BLaER1 treated with 17β-estradiol and CSF1 and Interleukin-3, amounts not matched to agents 10 nM and 100 nM (cell line): ENCODE data around the gene PHOX2B.

Experiments used
- H3K27ac ChIP-seq, 11 experiments: shearing (Covaris generic); formaldehyde crosslinking; 2 replicates each; pipeline ENCODE4 v1.8.1; 2022
- H3K27me3 ChIP-seq, 11 experiments: shearing (Covaris generic); formaldehyde crosslinking; 2 replicates each; pipeline ENCODE4 v1.8.1; 2022
- H3K36me3 ChIP-seq, 11 experiments: shearing (Covaris generic); formaldehyde crosslinking; 2 replicates each; pipeline ENCODE4 v1.8.1; 2022
- H3K4me1 ChIP-seq, 10 experiments: shearing (Covaris generic); formaldehyde crosslinking; 2 replicates each; pipeline ENCODE4 v1.8.1; 2022
- H3K4me2 ChIP-seq, 11 experiments: shearing (Covaris generic); formaldehyde crosslinking; 2 replicates each; pipeline ENCODE4 v1.8.1; 2022
- H3K4me3 ChIP-seq, 10 experiments: shearing (Covaris generic); formaldehyde crosslinking; 2 replicates each; pipeline ENCODE4 v1.8.1; 2022
- H3K9ac ChIP-seq, 11 experiments: shearing (Covaris generic); formaldehyde crosslinking; 2 replicates each; pipeline ENCODE4 v1.8.1; 2022
- H3K9me3 ChIP-seq, 11 experiments: shearing (Covaris generic); formaldehyde crosslinking; replicated peaks in 1 of 11; 2 replicates each; pipeline ENCODE4 v1.8.1; 2022
- H4K20me1 ChIP-seq, 11 experiments: shearing (Covaris generic); formaldehyde crosslinking; 2 replicates each; pipeline ENCODE4 v1.8.1; 2022
- Cebpa-rat ChIP-seq, 11 experiments: shearing (Covaris generic); IDR thresholded peaks; 2 replicates each; pipeline ENCODE4 v1.8.1; 2022

Gene PHOX2B

DNA sequence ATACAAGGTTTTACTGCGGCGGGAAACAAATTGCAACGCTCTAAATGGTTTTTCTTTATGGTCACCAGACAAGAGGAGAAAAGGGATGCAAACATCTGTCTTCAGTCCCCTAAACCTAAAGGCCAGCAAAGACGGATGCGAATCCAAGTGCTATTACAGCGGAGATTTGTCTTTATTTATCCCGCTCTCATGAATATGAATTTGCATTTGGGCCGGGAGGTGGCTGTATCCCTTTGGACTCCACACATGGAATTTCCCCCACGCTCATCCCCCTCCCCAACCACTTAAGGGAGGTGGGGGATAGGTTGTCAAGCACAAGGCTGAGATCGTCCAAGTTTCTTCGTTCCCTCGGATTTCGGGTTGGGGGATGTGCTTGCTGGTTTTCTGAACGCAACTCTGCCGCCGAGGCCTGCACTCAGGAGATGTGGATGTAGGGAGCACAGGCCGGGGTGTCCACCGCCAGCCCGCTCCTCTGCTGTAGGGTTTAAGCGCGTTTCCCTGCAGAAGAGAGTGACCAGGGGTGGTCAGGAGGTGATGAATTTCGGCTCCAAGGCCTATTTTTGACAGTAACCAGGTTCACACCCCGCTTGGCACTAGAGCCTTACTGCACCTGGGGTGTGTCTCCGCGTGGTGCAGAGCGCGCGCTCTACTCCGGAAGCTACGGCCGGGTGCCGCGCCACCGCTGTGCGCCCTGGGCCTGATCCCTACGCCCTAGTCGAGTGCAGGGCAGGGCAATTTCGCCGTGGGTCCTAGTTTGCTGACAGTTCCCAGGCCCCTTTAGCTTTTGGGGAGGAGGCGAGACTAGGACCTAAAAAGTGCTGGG lies 2.3 kb upstream of the PHOX2B start:
- Histone ChIP-seq H3K4me2 (no peak overlapping the region), H3K4me1 (peaks cover 17 to 31% (median 28%) of the 10 kb centered on the region in 10 experiments), H3K9ac (no peak overlapping the region), H3K9me3 (peaks cover 51 to 64% (median 58%) of the 10 kb centered on the region in 11 experiments), H4K20me1 (no peaks in the 10 kb centered on the region), H3K27ac (no peak overlapping the region), H3K4me3 (no peak overlapping the region; a peak in 1 of 20 replicates), H3K27me3 (peaks cover 12 to 38% (median 35%) of the 10 kb centered on the region in 11 experiments; a peak in 20 of 22 replicates), H3K36me3 (no peaks in the 10 kb centered on the region)
- no peak for TF ChIP-seq Cebpa-rat (IDR thresholded peaks at IDR 0.05)

GRCh38 chr4:41750121-41750625 lies 1.6 kb upstream of the PHOX2B start:
- H3K36me3 ChIP-seq: no peaks in the 10 kb centered on the region
- no peak for TF ChIP-seq Cebpa-rat (IDR thresholded peaks at IDR 0.05)
- peaks cover 12 to 38% (median 35%) of the 10 kb centered on the region in 11 experiments; a peak in 20 of 22 replicates for H3K27me3 ChIP-seq
- peaks cover 15 to 26% (median 24%) of the 10 kb centered on the region in 10 experiments for H3K4me1 ChIP-seq
- H3K4me3 ChIP-seq: no peak overlapping the region
- no peak overlapping the region for H3K27ac ChIP-seq
- no peaks in the 10 kb centered on the region for H4K20me1 ChIP-seq
- no peak overlapping the region for H3K9ac ChIP-seq
- no peak overlapping the region for H3K4me2 ChIP-seq
- peaks cover 57 to 71% (median 64%) of the 10 kb centered on the region in 11 experiments for H3K9me3 ChIP-seq

DNA sequence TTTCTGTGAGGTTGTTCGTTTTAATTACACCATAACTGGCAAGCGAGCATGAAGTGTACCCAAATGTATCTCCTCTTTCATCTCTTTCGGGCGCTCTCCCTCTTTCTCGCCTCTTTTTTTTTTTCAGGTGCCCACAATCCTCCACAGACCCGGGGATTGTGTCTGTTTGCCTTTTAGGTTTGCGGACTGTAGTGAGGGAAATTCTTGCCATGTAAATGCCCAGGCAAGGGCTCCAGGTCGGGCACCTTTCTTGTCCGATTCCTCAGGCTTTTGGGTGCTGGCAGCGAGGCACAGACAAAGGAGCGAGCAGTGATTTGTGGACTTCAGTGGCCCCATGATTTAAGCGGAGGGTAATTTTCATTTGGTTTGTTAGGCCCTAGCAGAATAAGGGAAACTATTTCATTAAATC lies 1.1 kb upstream of the PHOX2B start:
- H3K4me3 ChIP-seq: no peak overlapping the region
- no peak for TF ChIP-seq Cebpa-rat (IDR thresholded peaks at IDR 0.05)
- peaks cover 63 to 76% (median 70%) of the 10 kb centered on the region in 11 experiments for H3K9me3 ChIP-seq

DNA sequence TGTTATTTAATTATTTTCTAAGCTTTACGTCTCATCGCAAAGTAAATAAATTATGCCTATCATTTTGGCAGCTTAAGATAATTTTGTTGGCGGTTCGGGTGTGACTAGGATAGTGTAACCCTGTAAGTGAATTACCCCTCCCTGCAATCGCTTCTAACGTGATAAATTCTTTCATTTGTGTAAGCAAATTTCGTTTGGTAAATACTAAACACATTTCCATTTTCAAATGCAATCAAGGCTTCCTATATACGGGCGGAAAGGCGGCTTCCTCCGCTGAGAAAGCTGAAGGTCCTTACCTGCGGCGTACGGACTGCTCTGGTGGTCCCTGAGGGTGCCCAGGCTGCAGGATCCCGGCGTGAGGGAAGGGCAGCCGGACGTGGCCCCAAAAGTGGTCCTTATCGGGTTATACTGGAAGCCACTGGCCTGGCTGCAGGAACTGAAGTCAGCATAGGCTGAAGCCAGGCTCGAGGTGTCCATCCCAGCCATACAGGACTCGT lies 403 bp downstream of the PHOX2B start:
- Histone ChIP-seq H3K4me1 (peaks cover 0 to 5% (median 3%) of the 10 kb centered on the region in 10 experiments; a peak in 11 of 20 replicates), H3K27me3 (peaks cover 12 to 38% (median 35%) of the 10 kb centered on the region in 11 experiments; a peak in 20 of 22 replicates), H3K9me3 (peaks cover 65 to 81% (median 72%) of the 10 kb centered on the region in 11 experiments), H3K4me3 (no peak overlapping the region), H4K20me1 (no peaks in the 10 kb centered on the region), H3K4me2 (no peak overlapping the region), H3K36me3 (no peaks in the 10 kb centered on the region), H3K27ac (no peak overlapping the region), H3K9ac (no peak overlapping the region)
- TF ChIP-seq Cebpa-rat (IDR thresholded peaks at IDR 0.05): no peak

More for the DNA sequence above, 1.1 kb upstream of the PHOX2B start:
- H4K20me1 ChIP-seq: no peaks in the 10 kb centered on the region
- no peaks in the 10 kb centered on the region for H3K36me3 ChIP-seq
- H3K4me2 ChIP-seq: peak overlapping the region in 1 of 11 experiments; percentile 6; a peak in 2 of 22 replicates
- H3K9ac ChIP-seq: no peak overlapping the region
- peaks cover 12 to 38% (median 35%) of the 10 kb centered on the region in 11 experiments; a peak in 20 of 22 replicates for H3K27me3 ChIP-seq
- H3K27ac ChIP-seq: no peak overlapping the region
- peaks cover 9 to 20% (median 18%) of the 10 kb centered on the region in 10 experiments for H3K4me1 ChIP-seq

DNA sequence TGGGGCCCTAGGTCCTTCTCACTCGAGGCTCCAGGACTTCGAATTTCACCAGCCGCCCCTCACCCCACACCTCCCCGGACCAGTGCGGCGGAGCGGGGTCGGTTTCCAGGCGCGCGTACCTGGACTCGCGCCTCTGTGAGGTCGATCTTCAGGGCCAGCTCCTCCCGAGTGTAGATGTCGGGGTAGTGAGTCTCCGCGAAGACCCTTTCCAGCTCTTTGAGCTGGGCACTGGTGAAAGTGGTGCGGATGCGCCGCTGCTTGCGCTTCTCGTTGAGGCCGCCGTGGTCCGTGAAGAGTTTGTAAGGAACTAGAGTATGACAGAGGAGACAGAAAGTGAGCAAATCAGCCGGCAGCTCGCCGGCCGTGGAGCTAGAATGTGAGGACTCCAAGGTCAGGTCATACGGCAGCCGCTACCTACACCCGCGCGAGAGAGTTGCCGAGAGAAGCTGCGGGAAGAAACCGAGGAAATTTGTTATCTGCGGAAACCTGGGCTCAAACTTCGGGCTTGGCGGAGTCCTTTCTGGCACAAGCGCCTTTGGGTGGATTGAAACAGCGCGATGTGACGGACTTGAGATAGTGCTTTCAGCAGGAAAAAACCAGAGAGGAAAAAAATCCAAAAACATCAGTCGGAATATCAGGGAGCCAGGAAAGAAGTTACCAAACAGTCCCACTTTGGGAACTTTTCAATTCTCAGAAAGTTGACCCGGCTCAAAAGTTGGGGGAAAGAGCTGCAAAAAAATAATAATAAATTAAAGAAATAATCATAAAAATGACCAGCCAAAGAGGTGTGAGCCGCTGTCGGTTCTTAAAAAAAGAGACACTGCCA lies 1.1 kb downstream of the PHOX2B start:
- H3K27me3 ChIP-seq: peaks cover 12 to 38% (median 35%) of the 10 kb centered on the region in 11 experiments; a peak in 20 of 22 replicates
- H3K27ac ChIP-seq: no peak overlapping the region
- no peaks in the 10 kb centered on the region for H3K4me1 ChIP-seq
- no peak for TF ChIP-seq Cebpa-rat (IDR thresholded peaks at IDR 0.05)
- no peak overlapping the region for H3K9ac ChIP-seq
- no peak overlapping the region for H3K4me3 ChIP-seq
- no peaks in the 10 kb centered on the region for H3K36me3 ChIP-seq
- H3K4me2 ChIP-seq: no peak overlapping the region
- no peaks in the 10 kb centered on the region for H4K20me1 ChIP-seq
- peaks cover 65 to 81% (median 72%) of the 10 kb centered on the region in 11 experiments for H3K9me3 ChIP-seq

DNA sequence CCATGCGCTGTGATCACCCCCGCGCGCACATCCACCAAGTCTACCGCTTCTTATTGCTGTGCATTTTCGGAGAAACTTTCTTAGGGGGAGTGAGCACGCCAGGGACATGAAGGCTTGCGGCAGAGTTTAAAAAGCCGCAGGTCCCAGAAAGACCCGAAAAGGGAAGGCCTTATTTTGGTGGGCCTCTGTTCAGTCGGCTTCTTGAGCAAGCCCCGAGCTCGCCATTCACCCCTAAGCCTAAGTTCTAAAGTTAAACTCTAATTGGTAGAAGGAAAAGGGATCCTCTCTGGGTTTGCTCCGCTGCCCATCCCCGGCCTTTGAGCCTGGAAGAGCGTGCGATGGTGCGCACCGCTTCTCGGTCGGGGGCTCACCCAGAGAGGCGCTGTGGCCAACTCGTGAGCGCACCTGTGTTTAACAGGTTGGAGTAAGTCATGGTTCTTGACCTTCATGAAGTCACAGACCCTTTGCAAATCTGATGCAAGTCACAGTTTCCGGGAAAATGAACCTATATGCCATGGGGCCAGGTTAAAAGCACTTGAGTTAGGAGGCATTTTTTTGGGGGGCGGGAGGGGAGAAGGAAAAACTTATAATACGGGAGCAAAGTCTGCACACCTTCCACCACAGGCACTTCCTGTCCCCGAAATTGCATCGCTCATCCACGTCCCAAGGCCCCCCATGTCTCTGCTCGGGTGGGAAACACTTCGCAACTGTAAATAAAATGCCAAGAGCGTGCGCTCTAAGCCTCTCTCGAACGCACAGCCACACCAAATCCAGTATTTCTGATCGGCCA lies 1.9 kb downstream of the PHOX2B start:
- no peak overlapping the region for H3K9ac ChIP-seq
- peaks cover 12 to 38% (median 35%) of the 10 kb centered on the region in 11 experiments; a peak in 20 of 22 replicates for H3K27me3 ChIP-seq
- no peaks in the 10 kb centered on the region for H3K4me1 ChIP-seq
- H3K27ac ChIP-seq: no peak overlapping the region
- H3K4me2 ChIP-seq: no peak overlapping the region
- H3K9me3 ChIP-seq: peaks cover 59 to 75% (median 67%) of the 10 kb centered on the region in 11 experiments
- TF ChIP-seq Cebpa-rat (IDR thresholded peaks at IDR 0.05): no peak
- H3K4me3 ChIP-seq: no peak overlapping the region
- no peaks in the 10 kb centered on the region for H3K36me3 ChIP-seq
- H4K20me1 ChIP-seq: no peaks in the 10 kb centered on the region

DNA sequence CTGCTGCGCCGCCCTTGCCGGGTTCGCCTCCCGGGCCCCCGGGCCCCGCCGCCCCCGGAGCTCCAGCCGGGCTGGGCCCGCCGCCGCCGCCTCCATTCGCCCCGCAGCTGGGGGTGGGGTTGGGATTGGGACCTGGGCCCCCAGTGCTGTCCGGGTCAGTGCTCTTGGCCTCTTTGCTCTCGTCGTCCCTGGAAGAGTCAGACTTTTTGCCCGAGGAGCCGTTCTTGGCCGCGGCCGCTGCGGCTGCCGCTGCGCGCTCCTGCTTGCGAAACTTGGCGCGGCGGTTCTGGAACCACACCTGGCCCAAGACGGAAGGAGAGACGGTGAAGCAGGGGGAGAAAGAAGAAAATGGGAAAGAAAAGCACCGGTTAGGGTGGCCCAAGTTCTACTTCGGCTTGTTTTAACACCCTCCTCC lies 2.5 kb downstream of the PHOX2B start:
- peaks cover 53 to 69% (median 61%) of the 10 kb centered on the region in 11 experiments for H3K9me3 ChIP-seq
- H3K27me3 ChIP-seq: peaks cover 10 to 33% (median 30%) of the 10 kb centered on the region in 11 experiments; a peak in 20 of 22 replicates
- TF ChIP-seq Cebpa-rat (IDR thresholded peaks at IDR 0.05): no peak
- H3K9ac ChIP-seq: no peak overlapping the region
- no peak overlapping the region for H3K27ac ChIP-seq
- H3K4me3 ChIP-seq: no peak overlapping the region
- H4K20me1 ChIP-seq: no peaks in the 10 kb centered on the region
- no peak overlapping the region for H3K4me2 ChIP-seq
- no peaks in the 10 kb centered on the region for H3K36me3 ChIP-seq
- H3K4me1 ChIP-seq: no peaks in the 10 kb centered on the region

GRCh38 chr4:41745292-41746024 lies 3.1 kb downstream of the PHOX2B start:
- H3K27me3 ChIP-seq: peaks cover 5 to 27% (median 24%) of the 10 kb centered on the region in 11 experiments; a peak in 19 of 22 replicates
- H3K27ac ChIP-seq: no peak overlapping the region
- no peak overlapping the region for H3K4me3 ChIP-seq

More at GRCh38 chr4:41745292-41746024, 3.1 kb downstream of the PHOX2B start:
- no peak overlapping the region for H3K9ac ChIP-seq
- H3K9me3 ChIP-seq: peaks cover 48 to 63% (median 55%) of the 10 kb centered on the region in 11 experiments
- TF ChIP-seq Cebpa-rat (IDR thresholded peaks at IDR 0.05): no peak
- H3K4me2 ChIP-seq: no peak overlapping the region
- H3K4me1 ChIP-seq: no peaks in the 10 kb centered on the region
- H4K20me1 ChIP-seq: no peaks in the 10 kb centered on the region
- no peaks in the 10 kb centered on the region for H3K36me3 ChIP-seq
